ENCODE results near the gene ZNF766.
"Not testable (repeated sequence)": the region's sequence is repeated elsewhere in the genome, so short reads cannot be mapped to it uniquely, and the experiment has no call there.

The ZNF766 gene

GRCh38 chr19:52275988-52276387 lies 6.6 kb downstream of the ZNF766 start:
- TF ChIP-seq ZFX (IDR thresholded peaks at IDR 0.05) (no peak), CTCF (conservative IDR thresholded peaks at IDR 0.05) (no peak)

GRCh38 chr19:52277471-52277870 lies 8.1 kb downstream of the ZNF766 start:
- TF ChIP-seq ZFX (IDR thresholded peaks at IDR 0.05) (no peak), CTCF (conservative IDR thresholded peaks at IDR 0.05) (no peak)
- H3K27ac ChIP-seq, result no peak overlapping the region

More at GRCh38 chr19:52275988-52276387, 6.6 kb downstream of the ZNF766 start:
- no peak overlapping the region for H3K27ac ChIP-seq

- no peak overlapping the region for H3K27ac ChIP-seq
- TF ChIP-seq CTCF (conservative IDR thresholded peaks at IDR 0.05) (no peak), ZFX (IDR thresholded peaks at IDR 0.05) (no peak)
These were observed 16.9 kb downstream of the ZNF766 start for GRCh38 chr19:52286256-52286655.

GRCh38 chr19:52291781-52292180 lies 22.4 kb downstream of the ZNF766 start:
- no peak overlapping the region for H3K27ac ChIP-seq
- TF ChIP-seq ZFX (IDR thresholded peaks at IDR 0.05), result no peak
- no peak for TF ChIP-seq CTCF (conservative IDR thresholded peaks at IDR 0.05)

GRCh38 chr19:52292946-52293345 lies 23.6 kb downstream of the ZNF766 start:
- H3K27ac ChIP-seq, result not testable (repeated sequence)

GRCh38 chr19:52296400-52296772 lies 27.0 kb downstream of the ZNF766 start:
- peak overlapping the region; percentile 88; the same call in 1 of the 2 replicates for H3K27ac ChIP-seq
- TF ChIP-seq ZFX (IDR thresholded peaks at IDR 0.05) (no peak), CTCF (conservative IDR thresholded peaks at IDR 0.05) (no peak)

GRCh38 chr19:52296773-52297600 lies 27.6 kb downstream of the ZNF766 start, which contains the start of gene ZNF480:
TSS of gene ZNF480 (plus strand) at chr19:52297169. CDS start at chr19:52300413, 3,244 bp downstream.
- no peak for TF ChIP-seq ZFX (IDR thresholded peaks at IDR 0.05)
- no peak for TF ChIP-seq CTCF (conservative IDR thresholded peaks at IDR 0.05)
- H3K27ac ChIP-seq, result peak within 1 kb of the TSS; percentile 88
